HTR-8/SVneo (cell line): ENCODE results near the gene PHOSPHO1.
"Not testable (repeated sequence)": the region's sequence is repeated elsewhere in the genome, so short reads cannot be mapped to it uniquely, and the experiment has no call there.

Source experiments
- DNase-seq: peaks from one replicate; pipeline ENCODE4 v3.0.0; 2011; ENCODE audit warnings: low spot score, mixed read lengths; ENCODE audit not compliant: insufficient read length
- FAIRE-seq: peaks from 2 replicates; lab custom pipeline; 2011; peaks lifted over from hg19 to GRCh38; lab: Jason Lieb, UNC

Gene PHOSPHO1, protein sequence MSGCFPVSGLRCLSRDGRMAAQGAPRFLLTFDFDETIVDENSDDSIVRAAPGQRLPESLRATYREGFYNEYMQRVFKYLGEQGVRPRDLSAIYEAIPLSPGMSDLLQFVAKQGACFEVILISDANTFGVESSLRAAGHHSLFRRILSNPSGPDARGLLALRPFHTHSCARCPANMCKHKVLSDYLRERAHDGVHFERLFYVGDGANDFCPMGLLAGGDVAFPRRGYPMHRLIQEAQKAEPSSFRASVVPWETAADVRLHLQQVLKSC

DNA sequence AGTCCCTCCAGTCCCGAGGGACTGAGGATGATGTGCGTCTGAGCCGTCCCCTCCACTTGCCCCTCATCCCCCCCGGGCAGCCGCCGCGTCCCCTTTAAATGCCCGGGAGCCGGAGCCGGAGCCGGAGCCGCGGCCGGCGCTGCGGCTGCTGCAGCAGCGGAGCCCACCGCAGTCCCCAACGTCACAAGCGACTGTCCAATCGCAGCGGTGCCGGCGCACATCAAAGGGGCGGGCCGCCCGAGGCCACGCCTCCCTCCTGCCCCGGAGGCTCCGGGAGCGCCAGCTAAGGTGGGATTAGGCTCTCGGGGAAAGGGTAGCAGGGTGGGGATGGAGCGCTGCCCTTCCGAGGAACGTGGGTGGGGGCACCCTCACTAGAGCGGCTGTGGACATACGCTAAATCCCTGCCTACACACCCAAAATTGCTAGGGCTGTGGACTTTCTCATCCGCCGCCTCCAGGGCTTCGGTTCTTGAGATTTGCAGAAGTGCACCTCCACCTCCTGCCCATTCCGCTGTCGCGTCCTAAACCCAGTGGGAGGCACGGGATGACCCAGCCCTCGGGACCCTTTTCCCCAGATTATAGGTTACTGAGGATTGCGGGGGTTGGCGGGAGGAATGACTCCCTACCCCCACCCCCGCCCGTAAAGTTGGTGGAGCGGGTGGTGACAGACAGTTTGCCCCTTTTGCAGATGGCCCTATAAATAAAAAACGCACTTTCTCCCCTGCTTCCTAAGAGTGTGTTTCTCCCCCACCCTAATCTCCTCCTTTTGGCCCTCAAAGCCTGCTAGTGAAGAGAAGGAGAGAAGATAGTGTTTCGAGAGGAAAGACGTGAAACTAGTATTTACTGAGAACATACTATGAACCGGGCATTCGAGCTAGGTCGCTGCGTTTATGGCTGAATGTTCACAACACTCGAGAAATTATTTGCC lies at the start of gene PHOSPHO1:
Gene PHOSPHO1 (minus strand): TSS at position 152 of the 927 bp plus-strand sequence. CDS start 4,096 bp downstream, outside the sequence.
- FAIRE-seq = peak; percentile 86
- DNase-seq = peak; percentile 99

DNA sequence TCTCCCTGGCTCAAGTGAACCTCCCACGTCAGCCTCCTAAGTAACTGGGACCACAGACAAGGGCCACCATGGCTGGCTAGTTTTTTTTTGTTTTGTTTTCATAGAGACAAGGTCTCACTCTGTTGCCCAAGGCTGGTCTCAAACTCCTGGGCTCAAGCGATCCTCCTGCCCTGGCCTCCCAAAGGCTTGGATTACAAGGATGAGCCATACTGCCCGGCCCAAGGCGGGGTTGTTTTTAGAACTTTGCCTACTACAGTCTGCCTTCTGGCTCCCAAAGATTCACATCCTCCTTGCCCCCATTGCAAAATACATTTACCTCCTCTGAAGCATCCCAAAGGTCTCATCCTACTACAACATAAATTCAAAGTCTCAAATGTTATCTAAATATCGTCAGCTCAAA lies 49.5 kb upstream of the PHOSPHO1 start:
- FAIRE-seq (no peak), DNase-seq (no peak)

DNA sequence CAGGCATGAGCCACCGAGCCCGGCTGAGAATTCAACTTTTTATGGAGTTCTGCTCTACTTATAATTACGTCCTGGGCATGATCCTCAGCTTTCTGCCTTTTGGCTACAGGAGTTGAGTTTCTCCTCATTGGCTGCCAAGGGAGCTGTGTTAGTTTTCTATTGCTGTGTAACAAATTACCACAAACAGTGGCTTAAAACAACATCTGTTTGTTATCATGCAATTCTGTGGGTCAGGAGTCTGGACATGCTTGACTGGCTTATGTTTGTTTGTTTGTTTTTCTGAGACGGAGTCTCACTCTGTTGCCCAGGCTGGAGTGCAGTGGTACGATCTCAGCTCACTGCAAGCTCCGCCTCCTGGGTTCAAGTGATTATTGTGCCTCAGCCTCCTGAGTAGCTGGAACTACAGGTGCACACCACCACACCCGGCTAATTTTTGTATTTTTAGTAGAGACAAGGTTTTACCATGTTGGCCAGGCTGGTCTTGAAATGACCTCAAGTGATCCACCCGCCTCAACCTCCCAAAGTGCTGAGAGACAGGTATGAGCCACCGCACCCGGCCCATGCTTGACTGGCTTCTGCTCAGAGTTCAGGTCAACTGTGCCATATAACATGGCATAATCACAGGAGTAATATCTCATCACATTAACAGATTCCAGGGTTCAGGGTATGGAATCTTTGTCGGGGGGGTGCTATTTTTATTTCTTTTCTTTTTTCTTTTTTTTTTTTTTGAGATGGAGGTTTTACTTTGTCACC lies 48.9 kb upstream of the PHOSPHO1 start:
- FAIRE-seq, DNase-seq: not testable (repeated sequence)

DNA sequence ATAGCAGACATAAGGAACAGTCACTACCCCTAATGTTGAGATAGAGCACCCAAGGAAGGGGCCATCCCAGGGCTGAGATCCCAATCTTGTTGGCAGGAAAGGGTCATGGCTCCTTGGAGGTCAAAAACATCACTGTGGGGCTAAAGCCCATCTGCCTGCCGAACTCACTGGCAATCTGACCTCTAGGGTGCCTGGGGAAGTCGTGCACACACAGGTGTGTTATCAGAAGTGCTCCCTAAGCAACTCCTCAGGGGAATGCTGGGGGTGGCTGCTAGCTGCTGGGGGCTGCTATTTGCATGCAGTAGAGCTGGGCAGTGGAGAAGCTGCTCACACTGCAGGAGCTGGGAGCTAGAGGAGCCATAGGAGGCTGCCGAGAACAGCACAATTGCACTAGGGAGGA lies 47.5 kb upstream of the PHOSPHO1 start:
- DNase-seq (no peak), FAIRE-seq (no peak)

DNA sequence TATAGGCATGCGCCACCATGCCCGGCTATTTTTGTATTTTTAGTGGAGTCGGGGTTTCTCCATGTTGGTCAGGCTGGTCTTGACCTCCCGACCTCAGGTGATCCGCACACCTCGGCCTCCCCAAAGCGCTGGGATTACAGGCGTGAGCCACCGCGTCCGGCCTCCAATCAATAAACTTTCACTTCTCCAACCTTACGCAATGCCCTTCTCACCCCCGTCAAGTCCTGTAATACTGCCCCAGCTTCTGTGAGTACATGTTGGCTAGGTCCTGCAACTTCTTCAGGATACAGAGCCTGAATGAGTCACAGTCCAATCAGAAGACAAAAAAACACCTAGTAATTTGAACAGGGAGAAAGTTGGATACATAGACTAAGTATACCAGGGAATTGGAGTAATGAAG lies 47.1 kb upstream of the PHOSPHO1 start:
- FAIRE-seq (no peak), DNase-seq (no peak)

DNA sequence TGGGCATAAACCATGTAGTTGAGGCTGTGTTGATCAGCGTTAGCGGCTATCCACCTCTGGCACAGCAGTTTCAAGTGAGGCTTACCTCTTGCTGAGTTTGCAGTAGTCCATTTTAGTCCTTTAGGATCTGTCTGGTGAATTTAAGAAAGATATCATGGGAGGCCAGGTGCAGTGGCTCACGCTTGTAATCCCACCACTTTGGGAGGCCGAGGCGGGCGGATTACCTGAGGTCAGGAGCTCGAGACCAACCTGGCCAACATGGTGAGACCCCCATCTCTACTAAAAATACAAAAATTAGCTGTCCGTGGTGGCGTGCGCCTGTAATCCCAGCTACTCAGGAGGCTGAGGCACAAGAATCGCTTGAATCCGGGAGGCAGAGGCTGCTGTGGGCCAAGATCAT lies 45.4 kb upstream of the PHOSPHO1 start:
- not testable (repeated sequence) for DNase-seq, FAIRE-seq

DNA sequence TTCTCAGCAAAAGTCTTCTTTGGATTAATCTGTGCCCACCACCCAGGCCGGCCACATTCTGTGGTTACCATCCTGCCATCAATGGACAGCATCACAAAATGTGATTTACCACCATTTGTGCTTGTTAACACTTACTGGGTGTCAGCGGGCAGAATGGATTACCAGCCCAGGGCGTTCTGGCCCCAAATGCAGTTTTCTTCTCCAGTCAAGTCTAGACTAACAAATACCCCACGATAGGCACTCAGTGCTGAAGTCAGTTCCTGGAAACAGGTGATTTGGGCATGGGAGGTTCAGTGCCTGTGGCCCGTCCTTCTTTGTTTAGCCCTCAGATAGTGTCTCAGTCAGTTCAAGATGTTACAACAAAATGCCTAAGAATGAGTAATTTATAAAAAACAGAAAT lies 38.8 kb upstream of the PHOSPHO1 start:
- FAIRE-seq = no peak
- DNase-seq = no peak

DNA sequence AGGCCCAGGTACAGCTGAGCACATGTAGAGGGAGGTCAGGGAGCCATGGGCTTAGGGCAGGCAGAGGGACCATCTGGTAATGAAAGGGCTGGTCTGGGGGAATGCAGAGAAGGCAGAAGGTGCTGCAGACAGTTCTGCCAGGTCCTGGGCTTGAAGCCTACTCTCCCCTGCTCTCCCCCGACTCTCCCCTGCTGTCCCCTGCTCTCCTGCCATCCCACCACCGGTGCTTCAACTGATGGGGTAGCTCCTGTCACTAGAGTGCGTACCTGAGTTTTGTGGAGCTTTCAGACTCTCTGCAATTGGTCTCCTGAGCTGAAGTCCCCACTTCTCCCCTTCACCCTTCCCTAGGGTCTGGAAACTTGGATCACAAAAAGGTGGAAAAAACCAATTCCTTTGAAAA lies 37.3 kb upstream of the PHOSPHO1 start:
- DNase-seq = no peak
- FAIRE-seq = no peak

DNA sequence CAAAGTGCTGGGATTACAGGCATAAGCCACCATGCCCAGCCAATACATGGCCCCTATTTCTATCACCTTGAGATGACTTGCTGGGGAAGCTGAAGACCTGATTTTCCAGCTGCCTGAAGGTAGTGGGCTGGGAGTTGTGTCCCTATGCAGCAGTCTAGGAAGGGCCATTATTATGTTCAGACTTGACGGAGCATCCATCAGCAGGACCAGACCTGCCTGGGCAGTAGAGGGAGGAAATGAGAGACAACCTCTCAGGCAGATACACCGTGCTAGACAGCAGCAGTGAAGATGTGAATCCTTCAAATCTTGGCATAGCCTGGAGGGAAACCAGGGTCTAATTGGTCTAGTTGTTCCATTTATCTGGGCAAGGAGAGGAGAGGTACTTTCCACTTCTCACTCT lies 35.6 kb upstream of the PHOSPHO1 start:
- FAIRE-seq (peak; percentile 28), DNase-seq (no peak)

DNA sequence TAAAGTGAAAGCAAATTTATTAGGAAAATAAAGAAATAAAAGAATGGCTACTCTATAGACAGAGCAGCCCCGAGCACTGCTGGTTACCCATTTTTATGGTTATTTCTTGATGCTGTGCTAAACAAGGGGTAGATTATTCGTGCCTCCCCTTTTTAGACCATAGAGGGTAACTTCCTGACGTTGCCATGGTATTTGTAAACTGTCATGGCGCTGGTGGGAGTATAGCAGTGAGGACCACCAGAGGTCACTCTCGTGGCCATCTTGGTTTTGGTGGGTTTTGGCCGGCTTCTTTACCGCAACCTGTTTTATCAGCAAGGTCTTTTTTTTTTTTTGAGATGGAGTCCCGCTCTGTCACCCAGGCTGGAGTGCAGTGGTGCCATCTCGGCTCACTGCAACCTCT lies 31.0 kb upstream of the PHOSPHO1 start:
- not testable (repeated sequence) for DNase-seq, FAIRE-seq

DNA sequence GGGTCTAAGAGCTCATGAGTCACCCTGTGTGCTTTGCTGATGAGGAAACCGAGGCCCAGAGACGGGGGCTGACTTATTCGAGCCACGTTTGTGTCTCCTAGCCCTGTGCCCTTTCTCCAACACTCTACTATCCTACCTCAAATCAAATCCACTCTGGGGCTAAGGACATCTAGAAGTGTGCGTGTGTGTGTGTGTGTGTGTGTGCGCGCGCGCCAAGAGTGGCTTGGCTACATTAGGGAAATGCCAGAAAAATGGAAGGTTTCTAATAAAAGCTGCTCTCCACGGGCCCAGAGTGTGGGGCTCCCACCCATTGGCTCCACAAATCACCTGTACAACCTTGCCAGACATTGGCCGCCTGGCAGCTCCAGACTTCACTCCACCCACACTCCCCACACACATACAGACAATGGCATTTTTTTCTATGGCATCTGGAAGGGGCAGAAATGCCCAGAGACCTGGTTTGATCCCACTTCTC lies 30.3 kb upstream of the PHOSPHO1 start:
- peak; percentile 69 for FAIRE-seq
- peak; percentile 42 for DNase-seq

DNA sequence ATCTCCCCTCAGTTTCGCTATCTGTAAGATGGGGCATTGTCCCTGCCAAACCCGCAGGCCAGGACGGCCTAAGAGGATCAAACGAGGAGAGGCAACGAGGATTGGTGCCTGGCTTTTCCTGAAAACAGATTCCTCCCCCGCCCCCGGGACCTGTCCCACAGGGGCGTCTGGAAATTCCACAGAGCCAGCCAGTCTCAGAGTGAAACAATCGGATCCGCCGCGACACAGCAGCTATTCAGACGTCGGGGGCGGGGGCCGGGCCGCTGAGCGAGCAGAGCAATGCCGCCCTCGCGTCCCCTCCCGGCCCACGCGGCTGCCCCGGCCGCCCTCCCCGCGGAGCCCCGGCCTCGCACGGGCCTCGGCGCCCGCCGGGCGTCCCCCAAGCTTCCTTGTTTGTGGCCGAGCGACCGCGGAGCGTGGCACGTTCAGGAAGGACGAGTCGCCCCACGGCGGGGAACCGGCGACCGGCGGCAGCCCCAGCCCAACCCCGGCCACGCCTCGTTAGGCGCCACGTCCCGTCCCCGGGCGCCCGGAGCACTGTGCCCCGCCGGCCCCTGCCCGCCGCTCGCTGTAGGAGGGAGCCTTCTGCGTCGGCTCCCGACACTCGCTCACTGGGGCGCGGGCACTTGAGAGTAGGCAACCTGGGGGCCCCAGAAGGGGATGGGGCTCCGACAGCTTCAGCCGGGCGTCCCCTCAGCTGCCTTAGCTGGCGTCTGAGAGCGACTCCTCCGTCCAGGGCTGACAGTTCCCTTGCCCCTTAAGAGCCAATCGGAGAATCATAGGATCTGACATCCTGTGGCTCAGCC lies 29.6 kb upstream of the PHOSPHO1 start:
- FAIRE-seq = peak; percentile 67

DNA sequence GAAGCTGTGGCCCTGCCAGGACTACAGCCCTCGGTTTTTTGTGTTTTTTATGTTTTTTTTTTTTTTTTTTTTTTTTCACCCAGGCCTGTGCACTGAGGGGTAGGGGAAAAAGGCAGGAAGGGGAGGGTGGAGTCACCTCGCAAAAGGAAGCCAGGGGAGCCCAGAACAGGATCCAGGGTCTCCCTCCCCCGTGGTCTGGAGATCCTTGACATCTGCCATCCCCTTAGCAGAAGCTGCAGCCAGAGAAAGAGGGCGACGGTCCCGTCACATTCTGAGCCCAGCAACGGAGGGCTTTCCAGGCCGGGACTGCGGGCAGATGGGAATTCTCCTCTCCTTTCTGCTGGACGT lies 29.1 kb upstream of the PHOSPHO1 start:
- peak; percentile 9 for FAIRE-seq
- no peak for DNase-seq

More for the DNA sequence above, 29.6 kb upstream of the PHOSPHO1 start:
- DNase-seq = peak; percentile 93

DNA sequence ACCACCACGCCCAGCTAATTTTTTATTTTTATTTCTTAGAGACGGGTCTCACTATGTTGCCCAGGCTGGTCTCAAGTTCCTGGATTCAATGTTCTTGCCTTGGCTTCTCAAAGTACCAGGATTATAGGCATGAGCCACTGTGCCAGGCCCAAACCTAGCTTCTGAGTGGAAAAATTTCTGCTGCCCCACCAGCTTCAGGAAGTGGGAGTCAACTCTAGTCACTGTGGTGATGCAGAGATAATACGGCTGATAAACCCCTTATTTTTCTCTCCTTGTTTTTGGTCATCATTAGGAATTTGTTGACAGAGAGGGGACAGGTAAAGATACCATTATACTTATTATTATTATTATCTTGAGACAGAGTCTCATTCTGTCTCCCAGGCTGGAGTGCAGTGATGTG lies 27.8 kb upstream of the PHOSPHO1 start:
- DNase-seq (no peak), FAIRE-seq (no peak)

DNA sequence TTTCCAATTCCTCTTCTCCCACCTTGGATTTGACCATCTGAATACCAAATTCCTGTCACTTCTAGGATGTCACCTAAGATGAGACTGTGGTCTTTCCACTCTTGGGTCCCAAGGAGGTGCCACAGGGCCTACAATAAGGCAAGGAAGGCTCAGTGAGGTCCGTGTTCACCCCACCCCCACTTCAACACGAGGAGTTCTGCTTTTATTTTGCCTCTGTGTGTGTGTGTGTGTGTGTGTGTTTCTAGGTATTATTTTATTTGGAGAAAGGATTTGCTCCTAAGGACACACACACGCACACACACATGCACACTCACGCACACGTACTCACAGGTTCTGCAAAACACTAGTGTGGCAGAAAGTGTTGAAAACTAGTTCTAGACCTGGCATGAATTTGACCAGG lies 24.5 kb upstream of the PHOSPHO1 start:
- no peak for DNase-seq
- no peak for FAIRE-seq

DNA sequence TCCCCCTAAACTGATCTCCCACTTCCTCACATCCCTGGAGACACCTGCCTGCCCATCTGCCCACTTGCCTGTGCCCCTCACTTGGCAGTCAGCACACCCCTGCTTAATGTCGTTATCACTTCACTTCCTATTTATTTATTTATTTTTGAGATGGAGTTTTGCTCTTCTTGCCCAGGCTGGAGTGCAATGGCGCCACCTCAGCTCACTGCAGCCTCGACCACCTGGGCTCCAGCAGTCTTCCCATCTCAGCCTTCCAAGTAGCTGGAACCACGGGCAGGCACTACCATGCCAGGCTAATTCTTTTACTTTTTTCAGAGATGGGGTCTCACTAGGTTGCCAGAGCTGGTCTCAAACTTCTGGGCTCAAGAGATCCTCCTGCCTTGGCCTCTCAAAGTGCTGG lies 23.5 kb upstream of the PHOSPHO1 start:
- DNase-seq (no peak), FAIRE-seq (no peak)

DNA sequence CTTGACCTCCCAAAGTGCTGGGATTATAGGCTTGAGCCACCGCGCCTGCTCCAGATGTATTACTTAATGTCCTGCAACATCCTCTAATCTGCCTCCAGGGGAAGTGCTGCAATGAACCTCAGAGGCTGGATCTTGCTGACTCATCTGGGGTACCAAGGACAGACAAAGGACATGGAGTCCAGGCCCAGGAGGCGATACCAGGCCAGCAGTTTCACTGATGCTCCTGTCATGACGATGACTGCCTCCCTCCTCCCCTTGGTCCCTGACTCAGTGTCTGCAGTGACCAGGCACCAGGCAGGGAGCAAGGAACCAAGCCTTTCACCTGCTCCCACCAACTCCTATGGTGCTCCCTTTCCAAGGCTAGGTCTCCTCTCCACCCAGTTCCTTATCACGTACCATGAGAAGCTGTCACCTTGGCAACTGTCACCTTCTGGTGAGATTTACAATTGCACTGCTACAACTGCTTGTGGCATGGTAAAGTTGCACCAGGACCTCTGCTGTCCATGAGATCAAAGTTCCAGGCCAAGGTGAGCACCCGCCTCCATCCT lies 21.6 kb upstream of the PHOSPHO1 start:
- peak; percentile 23 for FAIRE-seq
- no peak for DNase-seq

DNA sequence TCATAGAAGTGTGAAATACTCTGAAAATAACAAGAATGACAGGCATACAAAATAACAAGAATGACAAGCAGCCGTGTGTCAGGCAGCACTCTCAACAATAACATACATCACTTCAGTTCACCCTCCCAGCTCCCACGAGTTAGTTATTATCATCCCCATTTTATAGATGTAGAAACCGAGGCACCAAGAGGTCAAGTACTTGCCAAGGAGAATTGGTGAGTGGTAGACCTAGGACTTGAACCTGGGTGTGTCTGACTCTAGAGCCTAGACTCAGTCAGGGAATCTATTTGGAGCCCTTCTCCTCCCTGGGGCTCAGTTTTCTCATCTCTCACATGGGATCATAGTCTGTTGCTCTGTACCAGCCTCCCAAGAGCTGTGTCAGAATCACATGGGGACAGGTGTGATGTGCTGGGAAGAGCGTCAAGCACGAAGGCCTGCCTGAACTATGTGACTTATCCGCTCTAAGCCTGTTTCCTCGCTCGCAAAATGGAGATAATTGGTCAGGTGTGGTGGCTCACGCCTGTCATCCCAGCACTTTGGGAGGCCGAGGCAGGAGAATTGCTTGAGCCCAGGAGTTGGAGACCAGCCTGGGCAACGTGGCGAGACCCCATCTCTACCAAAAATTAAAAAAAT lies 19.4 kb upstream of the PHOSPHO1 start:
- DNase-seq (no peak), FAIRE-seq (peak; percentile 82)

DNA sequence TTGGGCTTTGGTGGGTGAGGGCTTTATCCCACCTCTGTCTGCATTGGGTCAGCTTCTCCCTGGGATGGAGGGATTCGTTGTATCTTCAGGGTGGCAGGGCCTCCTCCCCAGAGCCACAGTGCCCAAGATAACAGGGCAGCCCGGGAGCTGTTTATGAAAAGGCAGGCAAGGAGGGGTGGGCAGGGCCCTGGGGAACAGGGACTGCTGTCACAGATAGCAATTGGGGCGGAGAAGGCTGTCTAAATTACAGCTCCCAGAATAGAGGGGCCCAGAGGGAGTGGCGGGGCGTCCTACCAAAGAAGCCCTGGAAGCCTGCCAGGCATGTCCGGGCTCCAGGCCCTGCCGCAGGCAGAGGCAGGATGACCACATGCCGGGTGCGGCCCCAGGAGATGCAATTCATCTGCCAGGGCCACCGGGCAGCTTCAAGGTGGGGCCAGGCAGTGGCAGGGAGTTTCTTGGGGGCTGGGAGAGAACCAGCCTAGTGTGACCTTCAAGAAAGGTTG lies 18.8 kb upstream of the PHOSPHO1 start:
- DNase-seq = no peak
- FAIRE-seq = no peak
